ENCODE results near the gene YY1. TPM values are rescaled to one million over a fixed set of nuclear protein-coding genes. Genes with fewer than 3 reads are reported as not detected.
A peak's percentile ranks its signal among the peaks of the same experiment; 100 is the strongest.

YY1 gene
- total RNA-seq, 1 experiment from 2014 or later = 83.1 TPM

DNA sequence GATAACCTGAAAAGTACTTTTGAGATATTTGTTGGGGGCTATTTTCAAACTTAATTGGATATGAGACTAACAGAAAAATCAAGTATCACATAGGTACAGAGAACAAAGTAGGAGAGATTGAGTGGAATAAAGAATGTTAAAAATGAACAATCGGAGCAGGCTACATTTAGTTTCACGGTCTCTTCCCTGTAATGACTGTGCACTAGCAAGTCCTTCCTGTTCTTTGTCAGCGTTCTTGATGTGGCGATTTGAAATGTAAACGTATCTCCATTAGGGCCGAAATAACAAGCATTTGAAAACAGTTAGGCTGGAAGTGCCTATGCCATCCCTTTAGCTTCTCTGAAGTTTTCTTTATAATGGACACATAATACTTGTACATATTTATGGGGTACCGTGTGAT is 36.3 kb downstream of the YY1 start:
- Mint-ChIP-seq H3K9me3 (no peaks in the 10 kb centered on the region), H3K27me3 (ENCODE audit: low read depth) (no peaks in the 10 kb centered on the region), H3K36me3 (peaks cover 11% of the 10 kb centered on the region), H3K4me3 (peak overlapping the region; percentile 39), H3K27ac (peak overlapping the region; percentile 57), H3K4me1 (peaks cover 69% of the 10 kb centered on the region)
- ATAC-seq (peak; percentile 24; the same call in 1 of the 2 replicates), DNase-seq (ENCODE audit: low spot score) (no peak)
- POLR2A ChIA-PET = no interaction called here
- TF ChIP-seq, protein P1, sequence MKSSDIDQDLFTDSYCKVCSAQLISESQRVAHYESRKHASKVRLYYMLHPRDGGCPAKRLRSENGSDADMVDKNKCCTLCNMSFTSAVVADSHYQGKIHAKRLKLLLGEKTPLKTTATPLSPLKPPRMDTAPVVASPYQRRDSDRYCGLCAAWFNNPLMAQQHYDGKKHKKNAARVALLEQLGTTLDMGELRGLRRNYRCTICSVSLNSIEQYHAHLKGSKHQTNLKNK (CRISPR knock-in tag; IDR thresholded peaks at IDR 0.05) = no peak
- TF ChIP-seq, protein P2, sequence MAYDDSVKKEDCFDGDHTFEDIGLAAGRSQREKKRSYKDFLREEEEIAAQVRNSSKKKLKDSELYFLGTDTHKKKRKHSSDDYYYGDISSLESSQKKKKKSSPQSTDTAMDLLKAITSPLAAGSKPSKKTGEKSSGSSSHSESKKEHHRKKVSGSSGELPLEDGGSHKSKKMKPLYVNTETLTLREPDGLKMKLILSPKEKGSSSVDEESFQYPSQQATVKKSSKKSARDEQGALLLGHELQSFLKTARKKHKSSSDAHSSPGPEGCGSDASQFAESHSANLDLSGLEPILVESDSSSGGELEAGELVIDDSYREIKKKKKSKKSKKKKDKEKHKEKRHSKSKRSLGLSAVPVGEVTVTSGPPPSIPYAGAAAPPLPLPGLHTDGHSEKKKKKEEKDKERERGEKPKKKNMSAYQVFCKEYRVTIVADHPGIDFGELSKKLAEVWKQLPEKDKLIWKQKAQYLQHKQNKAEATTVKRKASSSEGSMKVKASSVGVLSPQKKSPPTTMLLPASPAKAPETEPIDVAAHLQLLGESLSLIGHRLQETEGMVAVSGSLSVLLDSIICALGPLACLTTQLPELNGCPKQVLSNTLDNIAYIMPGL (CRISPR knock-in tag; IDR thresholded peaks at IDR 0.05) = no peak
- TF ChIP-seq EMX1 (CRISPR knock-in tag; IDR thresholded peaks at IDR 0.05) (no peak), ETV6 (CRISPR knock-in tag; IDR thresholded peaks at IDR 0.05) (no peak)
- CTCF ChIA-PET = no interaction called here

DNA sequence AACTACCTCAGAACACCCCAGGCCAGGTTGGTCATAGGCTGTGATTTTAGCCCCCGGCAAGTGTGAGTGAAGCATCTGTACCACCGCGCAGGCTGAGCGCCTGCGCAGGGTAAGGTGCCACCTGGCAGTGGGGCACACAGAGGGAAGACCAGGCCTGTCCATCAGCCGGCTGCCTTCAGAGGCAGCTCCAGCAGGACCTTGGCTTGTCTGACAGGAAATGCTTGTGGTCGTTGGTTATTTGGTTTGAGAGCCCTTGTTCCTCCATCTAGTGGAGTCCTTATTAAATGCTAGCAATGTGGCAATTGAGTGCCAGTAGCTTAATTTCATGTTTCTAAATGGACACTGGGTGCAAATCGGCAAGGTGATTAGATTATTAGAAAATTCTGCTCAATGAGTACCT is 39.8 kb downstream of the YY1 start:
- no peak for DNase-seq (ENCODE audit: low spot score)
- POLR2A ChIA-PET = no interaction called here
- H3K9me3 Mint-ChIP-seq = no peaks in the 10 kb centered on the region
- no peaks in the 10 kb centered on the region for H3K27me3 Mint-ChIP-seq (ENCODE audit: low read depth)
- CTCF ChIA-PET = interaction anchor here (1.1 kb wide), 1 partner anchor 32 kb away, joined by 4 read pairs; no protein-coding TSS in a partner anchor
- no peak overlapping the region for H3K4me3 Mint-ChIP-seq
- ATAC-seq = no peak
- H3K4me1 Mint-ChIP-seq = peaks cover 72% of the 10 kb centered on the region
- H3K36me3 Mint-ChIP-seq = peaks cover 11% of the 10 kb centered on the region
- TF ChIP-seq OVOL2 (CRISPR knock-in tag; IDR thresholded peaks at IDR 0.05; ENCODE audit: borderline replicate concordance) = no peak
- no peak for TF ChIP-seq ZBTB21 (CRISPR knock-in tag; IDR thresholded peaks at IDR 0.05; ENCODE audit: borderline replicate concordance)
- TF ChIP-seq, protein P3, sequence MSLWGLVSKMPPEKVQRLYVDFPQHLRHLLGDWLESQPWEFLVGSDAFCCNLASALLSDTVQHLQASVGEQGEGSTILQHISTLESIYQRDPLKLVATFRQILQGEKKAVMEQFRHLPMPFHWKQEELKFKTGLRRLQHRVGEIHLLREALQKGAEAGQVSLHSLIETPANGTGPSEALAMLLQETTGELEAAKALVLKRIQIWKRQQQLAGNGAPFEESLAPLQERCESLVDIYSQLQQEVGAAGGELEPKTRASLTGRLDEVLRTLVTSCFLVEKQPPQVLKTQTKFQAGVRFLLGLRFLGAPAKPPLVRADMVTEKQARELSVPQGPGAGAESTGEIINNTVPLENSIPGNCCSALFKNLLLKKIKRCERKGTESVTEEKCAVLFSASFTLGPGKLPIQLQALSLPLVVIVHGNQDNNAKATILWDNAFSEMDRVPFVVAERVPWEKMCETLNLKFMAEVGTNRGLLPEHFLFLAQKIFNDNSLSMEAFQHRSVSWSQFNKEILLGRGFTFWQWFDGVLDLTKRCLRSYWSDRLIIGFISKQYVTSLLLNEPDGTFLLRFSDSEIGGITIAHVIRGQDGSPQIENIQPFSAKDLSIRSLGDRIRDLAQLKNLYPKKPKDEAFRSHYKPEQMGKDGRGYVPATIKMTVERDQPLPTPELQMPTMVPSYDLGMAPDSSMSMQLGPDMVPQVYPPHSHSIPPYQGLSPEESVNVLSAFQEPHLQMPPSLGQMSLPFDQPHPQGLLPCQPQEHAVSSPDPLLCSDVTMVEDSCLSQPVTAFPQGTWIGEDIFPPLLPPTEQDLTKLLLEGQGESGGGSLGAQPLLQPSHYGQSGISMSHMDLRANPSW (CRISPR knock-in tag; conservative IDR thresholded peaks at IDR 0.05; ENCODE audit: low read depth) = no peak
- TF ChIP-seq, protein P4, sequence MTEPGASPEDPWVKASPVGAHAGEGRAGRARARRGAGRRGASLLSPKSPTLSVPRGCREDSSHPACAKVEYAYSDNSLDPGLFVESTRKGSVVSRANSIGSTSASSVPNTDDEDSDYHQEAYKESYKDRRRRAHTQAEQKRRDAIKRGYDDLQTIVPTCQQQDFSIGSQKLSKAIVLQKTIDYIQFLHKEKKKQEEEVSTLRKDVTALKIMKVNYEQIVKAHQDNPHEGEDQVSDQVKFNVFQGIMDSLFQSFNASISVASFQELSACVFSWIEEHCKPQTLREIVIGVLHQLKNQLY (CRISPR knock-in tag; IDR thresholded peaks at IDR 0.05) = no peak
- no peak for TF ChIP-seq NFE2L1 (CRISPR knock-in tag; IDR thresholded peaks at IDR 0.05)
- TF ChIP-seq TP53 (CRISPR knock-in tag; IDR thresholded peaks at IDR 0.05) = no peak
- no peak for TF ChIP-seq ZNF423 (CRISPR knock-in tag; IDR thresholded peaks at IDR 0.05)
- TF ChIP-seq TEAD1 (CRISPR knock-in tag; IDR thresholded peaks at IDR 0.05) = no peak
- no peak for TF ChIP-seq MXD4 (CRISPR knock-in tag; IDR thresholded peaks at IDR 0.05; ENCODE audit: borderline replicate concordance)
- TF ChIP-seq RELA (CRISPR knock-in tag; IDR thresholded peaks at IDR 0.05; ENCODE audit: borderline replicate concordance) = no peak
- TF ChIP-seq, protein P5, sequence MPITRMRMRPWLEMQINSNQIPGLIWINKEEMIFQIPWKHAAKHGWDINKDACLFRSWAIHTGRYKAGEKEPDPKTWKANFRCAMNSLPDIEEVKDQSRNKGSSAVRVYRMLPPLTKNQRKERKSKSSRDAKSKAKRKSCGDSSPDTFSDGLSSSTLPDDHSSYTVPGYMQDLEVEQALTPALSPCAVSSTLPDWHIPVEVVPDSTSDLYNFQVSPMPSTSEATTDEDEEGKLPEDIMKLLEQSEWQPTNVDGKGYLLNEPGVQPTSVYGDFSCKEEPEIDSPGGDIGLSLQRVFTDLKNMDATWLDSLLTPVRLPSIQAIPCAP (CRISPR knock-in tag; IDR thresholded peaks at IDR 0.05) = no peak
- TF ChIP-seq, protein P2 (CRISPR knock-in tag; IDR thresholded peaks at IDR 0.05) = no peak
- H3K27ac Mint-ChIP-seq = peak overlapping the region; percentile 8; the same call in 1 of the 2 replicates
